A673 (cell line): ENCODE data around the gene POMP. TPM values are rescaled to one million over a fixed set of nuclear protein-coding genes. Genes with fewer than 3 reads are reported as not detected.

Experiments used
- BruUV-seq: library from RNA; stranded (reverse); fragments of 400-500 nt; replicated peaks from 2 replicates; lab custom pipeline; 2021; lab: Mats Ljungman, UMichigan
- CTCF ChIA-PET: fragments of 300-600 bp; sonication (Branson Sonifier 250); formaldehyde crosslinking; loops from one replicate; lab custom pipeline; 2022; ENCODE audit warnings: antibody characterized with exemption; lab: Charles Lee
- POLR2A ChIA-PET: fragments of 300-600 bp; sonication (Branson Sonifier 250); formaldehyde crosslinking; loops from one replicate; lab custom pipeline; 2022; ENCODE audit warnings: antibody characterized with exemption; ENCODE audit not compliant: low non-redundant PET; lab: Charles Lee
- DNase-seq: peaks from one replicate; pipeline ENCODE4 v3.0.0-alpha.2; 2015; ENCODE audit warnings: low spot score
- H3K27ac ChIP-seq: fragments of 200-600 bp; sonication (generic); 2 replicates; pipeline ENCODE4 v1.5.1; 2016; ENCODE audit warnings: mixed run types, low read depth, mild to moderate bottlenecking, mixed read lengths, antibody characterized with exemption, low read length; ENCODE audit not compliant: poor library complexity, severe bottlenecking
- H3K27me3 ChIP-seq: fragments of 200-600 bp; sonication (generic); replicated peaks from 2 replicates; pipeline ENCODE4 v1.6.1; 2017; ENCODE audit warnings: mixed run types, low read depth, mild to moderate bottlenecking, mixed read lengths, antibody characterized with exemption, low read length; ENCODE audit not compliant: insufficient read depth, poor library complexity
- H3K36me3 ChIP-seq: fragments of 200-600 bp; sonication (generic); 2 replicates; pipeline ENCODE4 v1.6.1; 2016; ENCODE audit warnings: mixed run types, mild to moderate bottlenecking, mixed read lengths, antibody characterized with exemption, low read length; ENCODE audit not compliant: insufficient read depth, poor library complexity, severe bottlenecking
- H3K4me1 ChIP-seq: fragments of 200-600 bp; sonication (generic); 2 replicates; pipeline ENCODE4 v1.6.1; 2017; ENCODE audit warnings: mixed run types, mild to moderate bottlenecking, mixed read lengths, antibody characterized with exemption, low read length; ENCODE audit not compliant: insufficient read depth, poor library complexity, severe bottlenecking
- H3K4me3 ChIP-seq: fragments of 200-600 bp; sonication (generic); 2 replicates; pipeline ENCODE4 v1.5.1; 2016; ENCODE audit warnings: low read depth, mixed run types, mild to moderate bottlenecking, mixed read lengths, low read length; ENCODE audit not compliant: poor library complexity, severe bottlenecking
- H3K9me3 ChIP-seq: fragments of 200-600 bp; sonication (generic); 2 replicates; pipeline ENCODE4 v1.6.1; 2016; ENCODE audit warnings: mixed run types, low read depth, mild to moderate bottlenecking, mixed read lengths, antibody characterized with exemption, low read length; ENCODE audit not compliant: poor library complexity, severe bottlenecking
- CTCF ChIP-seq: fragments of 300-800, 200-600 bp; sonication (generic); conservative IDR thresholded peaks from 2 replicates; pipeline ENCODE4 v1.5.1; 2017; ENCODE audit warnings: low read depth, mild to moderate bottlenecking, antibody characterized with exemption, low read length, moderate library complexity, mixed read lengths
- EZH2 ChIP-seq: fragments of 200-600 bp; sonication (generic); IDR thresholded peaks from 2 replicates; pipeline ENCODE4 v1.6.1; 2017; ENCODE audit warnings: borderline replicate concordance, low read depth, mild to moderate bottlenecking, mixed read lengths, antibody characterized with exemption, low read length; ENCODE audit not compliant: poor library complexity, severe bottlenecking
- intact Hi-C: fragments of 100-400 bp; cut with micrococcal nuclease; formaldehyde crosslinking; loops from one replicate; pipeline ENCODE4 v1.10.0; 2022; ENCODE audit not compliant: unreplicated experiment
- total RNA-seq: library from RNA; stranded (reverse); gene quantifications from 2 replicates; pipeline ENCODE4 v1.2.3, GENCODE V29; 2021

Gene POMP
- total RNA-seq, 1 experiment from 2014 or later, result 185 TPM

GRCh38 chr13:28704919-28705318 lies 46.0 kb downstream of the POMP start:
- Histone ChIP-seq H3K27ac (no peak overlapping the region), H3K36me3 (no peaks in the 10 kb centered on the region), H3K27me3 (no peaks in the 10 kb centered on the region), H3K4me3 (no peak overlapping the region), H3K9me3 (no peaks in the 10 kb centered on the region), H3K4me1 (peaks cover 9% of the 10 kb centered on the region)
- ChIA-PET CTCF (no interaction called here), POLR2A (no interaction called here)
- TF ChIP-seq EZH2, result no peak
- intact Hi-C loops, result no loop called here
- BruUV-seq, result no TSS peak
- no peak for DNase-seq

- no peaks in the 10 kb centered on the region for H3K9me3 ChIP-seq
- ChIA-PET POLR2A (no interaction called here), CTCF (no interaction called here)
- intact Hi-C loops, result no loop called here
- H3K27ac ChIP-seq, result no peak overlapping the region
- peak; percentile 19 for DNase-seq
- peaks cover 9% of the 10 kb centered on the region for H3K4me1 ChIP-seq
- H3K4me3 ChIP-seq, result no peak overlapping the region
- no TSS peak for BruUV-seq
- H3K27me3 ChIP-seq, result no peaks in the 10 kb centered on the region
- TF ChIP-seq CTCF (no peak), EZH2 (no peak)
- no peaks in the 10 kb centered on the region for H3K36me3 ChIP-seq
Observed at GRCh38 chr13:28705461-28706083, 46.6 kb downstream of the POMP start.

GRCh38 chr13:28707629-28708427 lies 48.9 kb downstream of the POMP start:
- peak; percentile 60 for DNase-seq
- H3K27ac ChIP-seq, result no peak overlapping the region
- H3K4me3 ChIP-seq, result no peak overlapping the region

More at GRCh38 chr13:28707629-28708427, 48.9 kb downstream of the POMP start:
- TF ChIP-seq EZH2 (no peak), CTCF (no peak)
- Histone ChIP-seq H3K27me3 (no peaks in the 10 kb centered on the region), H3K9me3 (no peaks in the 10 kb centered on the region), H3K4me1 (peaks cover 9% of the 10 kb centered on the region), H3K36me3 (no peaks in the 10 kb centered on the region)
- intact Hi-C loops, result no loop called here
- ChIA-PET CTCF (no interaction called here), POLR2A (no interaction called here)
- no TSS peak for BruUV-seq
